NCI-H460 (cell line): ENCODE results near the gene CHST2. TPM values are rescaled to one million over a fixed set of nuclear protein-coding genes. Genes with fewer than 3 reads are reported as not detected.

ENCODE experiments used
- DNase-seq: peaks from one replicate; pipeline ENCODE4 v3.0.0-alpha.2; 2016; ENCODE audit warnings: low read depth; ENCODE audit errors: extremely low read depth
- total RNA-seq: library from RNA; depleted of rRNA; stranded (reverse); fragments of >200 nt; shearing (Covaris generic); gene quantifications from 2 replicates; pipeline ENCODE4 v1.2.3, GENCODE V29; 2014

Gene CHST2
- total RNA-seq, 1 experiment from 2014 or later = 0.40 TPM

DNA sequence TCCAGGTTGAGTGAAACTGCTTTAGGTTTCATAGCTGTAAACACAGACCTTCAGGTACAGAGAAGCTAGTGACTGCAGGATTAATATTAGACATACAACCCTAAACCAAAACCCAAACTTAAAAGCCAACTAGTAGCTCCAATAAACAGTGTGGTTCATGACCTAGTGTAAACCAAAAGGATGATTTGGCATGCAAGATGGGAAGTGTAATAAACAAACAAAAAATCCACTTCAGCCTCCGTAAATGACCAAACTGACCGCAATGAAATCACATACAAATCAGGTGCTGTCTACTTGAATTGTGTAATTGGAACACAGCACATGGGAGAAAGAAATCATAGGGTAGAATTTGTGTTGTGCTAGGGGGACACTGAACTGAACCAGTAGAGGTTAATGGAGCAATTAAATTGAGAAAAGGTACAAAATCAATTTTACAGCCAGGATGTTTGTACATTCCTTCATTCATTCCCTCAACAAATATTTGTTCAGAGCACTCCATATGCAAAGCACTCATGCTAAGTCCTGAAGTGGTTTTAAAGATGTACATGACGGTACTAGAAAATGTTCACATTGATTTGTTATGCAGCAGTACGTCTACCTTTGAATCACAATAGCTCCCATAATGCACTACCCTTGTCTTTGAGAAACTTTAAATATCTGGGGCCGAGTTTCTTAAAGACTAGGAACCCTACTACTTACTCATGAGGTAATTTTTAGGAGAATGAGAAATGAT is 21.4 kb upstream of the CHST2 start:
- no peak for DNase-seq

DNA sequence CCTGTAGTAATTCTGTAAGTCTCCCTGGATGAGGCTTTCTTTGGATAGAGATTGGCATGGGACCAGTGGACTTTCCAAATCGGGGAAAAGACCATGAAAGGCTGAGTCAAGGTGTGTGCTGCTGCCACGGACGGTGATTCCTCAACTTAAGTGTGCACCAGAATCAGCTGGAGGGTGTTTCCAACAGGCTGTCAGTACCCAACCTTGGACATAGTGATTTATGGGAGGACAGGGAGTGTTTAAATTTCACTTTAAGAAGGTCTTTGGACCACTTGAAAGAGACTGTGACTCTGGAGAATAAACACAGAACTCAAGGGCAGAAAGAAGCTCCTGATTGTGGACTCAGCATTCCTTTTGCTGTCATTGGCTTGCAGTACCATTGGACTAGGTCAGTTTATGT is 20.4 kb upstream of the CHST2 start:
- DNase-seq = no peak

DNA sequence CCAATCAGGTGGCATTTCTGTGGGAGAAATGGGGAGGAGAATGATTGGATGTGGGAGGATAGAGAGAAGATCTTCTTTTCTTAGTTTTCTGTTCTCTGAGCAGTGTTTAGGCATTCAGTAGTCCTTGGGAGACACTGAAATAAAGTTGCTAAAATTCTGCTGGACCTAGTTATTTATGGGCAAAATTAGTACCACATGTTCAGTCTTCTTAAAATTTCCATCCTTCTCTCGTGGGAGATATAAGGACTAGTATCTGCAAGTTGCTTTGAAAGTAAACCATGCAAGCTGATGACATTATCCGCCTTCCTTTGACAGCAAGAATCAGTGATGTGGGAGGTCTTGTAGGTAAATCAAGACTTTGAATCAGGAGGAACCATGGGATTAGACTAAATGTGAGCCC is 19.9 kb upstream of the CHST2 start:
- no peak for DNase-seq

DNA sequence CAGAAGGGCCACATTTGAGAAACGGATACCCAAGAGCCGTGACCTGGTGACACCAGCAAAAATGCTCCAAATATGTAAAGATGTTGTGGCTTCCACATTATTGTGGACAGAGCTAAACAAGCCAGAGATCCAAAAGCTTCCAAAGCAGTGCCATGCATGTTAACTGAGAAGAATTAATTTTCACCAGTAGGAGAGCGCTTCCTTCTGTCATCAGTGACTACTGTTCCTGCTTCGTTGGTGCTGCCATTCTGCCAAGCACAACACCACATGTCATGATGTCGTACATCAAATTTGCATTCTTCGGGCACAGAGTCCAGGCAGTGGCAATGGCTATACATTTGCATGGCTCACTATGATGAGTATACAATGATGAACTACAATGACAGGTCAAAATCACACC is 19.1 kb upstream of the CHST2 start:
- no peak for DNase-seq

DNA sequence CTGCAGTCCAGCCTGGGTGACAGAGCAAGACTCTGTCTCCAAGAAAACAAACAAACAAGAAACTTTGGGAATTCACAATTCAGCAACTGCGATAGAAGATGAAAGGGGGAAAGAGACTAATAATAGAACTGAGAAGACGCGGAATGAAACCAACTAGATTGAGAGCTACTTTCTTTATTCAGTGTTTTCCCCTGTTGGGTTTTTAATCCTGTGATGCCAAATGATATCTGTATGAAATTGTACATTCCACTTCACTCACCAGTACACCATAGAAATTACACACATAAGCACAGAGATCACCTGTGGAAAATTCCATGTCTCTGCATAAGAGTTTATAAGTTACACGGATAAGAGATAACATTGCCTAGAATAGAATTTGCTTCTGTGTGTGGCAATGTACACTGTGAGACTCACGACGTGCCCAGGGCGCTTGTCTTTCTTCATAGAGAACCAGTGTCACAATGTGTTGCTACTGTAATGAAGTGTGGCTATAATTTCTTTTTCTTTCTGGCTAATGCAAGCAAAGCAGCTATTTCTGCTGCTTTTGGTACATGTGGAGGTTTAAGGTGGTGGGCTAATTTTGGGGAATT is 17.7 kb upstream of the CHST2 start:
- DNase-seq = no peak

DNA sequence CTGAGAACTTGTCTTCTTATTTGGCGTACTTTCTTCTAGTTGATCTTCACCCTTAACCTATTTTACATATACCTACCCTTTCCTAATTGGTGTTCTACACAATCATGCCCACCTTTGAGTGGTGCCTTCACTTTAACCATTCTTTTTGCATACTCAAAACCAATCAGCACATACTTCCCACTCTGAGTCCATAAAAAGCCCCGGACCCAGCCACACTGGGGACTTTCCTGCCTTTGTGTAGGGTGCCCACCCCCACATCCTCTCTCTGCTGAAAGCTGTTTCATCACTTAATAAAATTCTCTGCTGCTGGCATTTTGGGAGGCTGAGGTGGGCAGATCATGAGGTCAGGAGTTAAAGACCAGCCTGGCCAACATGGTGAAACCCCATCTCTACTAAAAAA is 15.9 kb upstream of the CHST2 start:
- DNase-seq = no peak

DNA sequence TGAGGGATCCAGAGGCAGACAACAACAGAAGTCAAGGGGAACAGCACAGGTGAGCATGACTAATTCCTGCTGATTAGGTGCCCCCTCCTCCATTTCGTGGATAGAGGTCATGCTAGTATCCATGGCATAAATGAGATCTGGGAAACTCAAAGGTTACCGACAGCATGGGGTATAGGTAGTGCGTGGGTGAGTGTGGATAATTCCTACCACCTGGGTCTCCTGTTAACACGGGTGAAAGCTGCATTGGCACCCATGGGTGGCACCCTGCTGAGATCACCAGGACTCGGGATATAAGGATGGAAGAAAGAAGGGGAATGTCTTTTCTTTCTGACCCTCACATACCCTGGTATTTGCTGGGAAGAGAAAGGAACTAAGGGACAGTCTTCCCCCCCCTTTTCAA is 14.4 kb upstream of the CHST2 start:
- DNase-seq = no peak

DNA sequence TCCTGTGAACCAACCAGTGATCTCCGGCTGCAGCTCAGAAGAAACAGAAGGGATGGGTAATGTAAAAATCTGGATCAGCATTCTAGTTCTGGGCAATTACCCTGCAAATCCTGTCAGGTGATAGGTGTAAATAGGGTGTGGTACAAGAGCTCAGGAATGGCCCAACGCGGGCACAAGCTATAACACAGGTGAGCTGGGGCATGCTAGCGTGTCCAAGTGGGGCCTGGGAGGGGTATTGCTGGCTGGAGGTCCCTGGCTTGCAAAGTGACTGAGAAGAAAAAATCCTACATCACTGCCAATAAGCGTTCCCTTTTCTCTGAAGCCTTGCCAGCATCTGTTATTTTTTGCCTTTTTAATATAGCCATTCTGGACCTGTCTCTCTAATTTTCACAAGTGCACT is 9.7 kb upstream of the CHST2 start:
- DNase-seq = no peak

DNA sequence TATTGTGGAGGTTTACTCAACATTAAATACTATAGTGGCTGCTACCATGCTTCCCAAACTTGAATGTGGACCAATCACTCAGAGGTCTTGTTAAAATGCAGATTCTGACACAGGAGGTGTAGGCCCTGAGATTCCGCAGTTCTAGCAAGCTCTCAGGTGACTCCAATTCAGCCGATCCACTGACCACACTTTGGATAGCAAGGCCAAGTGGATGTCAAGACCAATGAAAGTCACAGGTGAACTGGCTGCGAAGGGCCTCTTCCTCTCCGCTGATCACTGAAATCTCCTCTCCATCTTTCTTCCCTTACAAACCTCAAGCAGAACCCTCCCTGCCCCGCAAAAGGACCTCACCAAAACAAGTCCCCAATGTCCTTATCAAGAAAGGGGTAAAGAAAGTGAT is 9.2 kb upstream of the CHST2 start:
- DNase-seq = no peak

DNA sequence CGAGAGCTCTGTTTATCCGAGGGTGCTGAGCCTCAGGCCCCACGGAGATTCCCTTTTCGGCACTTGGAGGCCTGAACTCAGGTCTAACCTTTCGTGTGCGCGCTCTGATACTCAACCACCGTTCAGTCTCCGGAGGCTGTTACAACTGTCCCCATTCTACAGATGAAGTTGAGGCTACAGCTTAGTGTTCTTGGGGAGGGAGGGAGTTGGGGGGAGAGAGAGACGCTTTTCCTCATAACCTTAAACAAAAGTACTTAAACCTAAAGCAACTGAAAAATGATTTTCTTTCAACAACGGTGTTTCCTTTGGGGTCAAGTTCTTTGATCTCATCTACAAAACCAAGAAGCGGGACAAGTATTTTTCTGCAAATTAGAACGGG is 952 bp upstream of the CHST2 start:
- no peak for DNase-seq

DNA sequence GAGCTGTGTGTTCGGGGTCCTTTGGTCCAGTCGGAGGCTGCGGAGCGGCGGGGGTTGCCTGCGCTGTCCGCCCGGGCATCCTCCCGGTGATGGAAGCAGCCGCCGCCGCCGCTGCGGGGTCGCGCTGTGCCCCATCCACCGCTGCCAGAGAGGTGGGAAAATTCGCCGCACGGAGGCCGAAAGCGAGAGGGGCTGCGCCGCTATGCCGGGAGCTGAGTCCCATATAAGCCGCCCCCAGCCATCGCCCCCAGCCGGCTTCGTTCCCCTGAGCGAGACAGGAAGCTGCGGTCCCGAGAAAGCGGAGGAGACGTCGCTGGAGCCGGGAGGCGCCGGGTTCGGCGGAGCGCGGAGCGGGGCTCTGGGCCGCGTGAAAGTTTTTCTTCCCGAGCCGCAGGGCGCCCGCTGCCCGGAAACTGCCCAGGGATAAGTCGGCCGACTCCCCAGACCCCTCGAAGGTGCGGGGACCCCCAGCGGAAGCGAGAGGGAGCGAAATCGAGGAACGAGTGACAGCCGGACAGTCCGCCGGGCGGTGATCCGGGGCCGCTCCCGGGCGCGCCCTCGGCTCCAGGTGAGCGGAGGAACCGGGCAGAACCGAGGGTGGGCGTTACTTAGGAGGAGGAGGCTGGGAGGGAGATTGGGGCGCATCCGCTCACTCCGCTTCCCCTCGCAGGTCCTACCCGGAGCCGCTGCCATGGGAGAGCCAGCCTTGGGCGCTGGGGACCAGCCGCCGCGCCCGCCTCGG is 574 bp downstream of the CHST2 start:
- DNase-seq = no peak

DNA sequence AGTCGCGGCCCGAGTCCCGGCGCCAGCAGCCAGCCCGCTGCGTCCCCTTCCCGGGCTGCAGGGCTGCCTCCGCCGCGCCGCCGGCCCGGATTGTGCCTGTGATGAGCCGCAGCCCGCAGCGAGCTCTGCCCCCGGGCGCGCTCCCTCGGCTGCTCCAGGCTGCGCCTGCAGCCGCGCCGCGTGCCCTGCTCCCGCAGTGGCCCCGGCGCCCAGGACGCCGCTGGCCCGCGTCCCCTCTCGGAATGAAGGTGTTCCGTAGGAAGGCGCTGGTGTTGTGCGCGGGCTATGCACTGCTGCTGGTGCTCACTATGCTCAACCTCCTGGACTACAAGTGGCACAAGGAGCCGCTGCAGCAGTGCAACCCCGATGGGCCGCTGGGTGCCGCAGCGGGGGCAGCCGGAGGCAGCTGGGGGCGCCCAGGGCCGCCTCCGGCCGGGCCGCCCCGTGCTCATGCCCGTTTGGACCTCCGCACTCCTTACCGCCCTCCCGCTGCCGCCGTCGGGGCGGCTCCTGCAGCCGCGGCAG is 1.2 kb downstream of the CHST2 start:
- DNase-seq = no peak

DNA sequence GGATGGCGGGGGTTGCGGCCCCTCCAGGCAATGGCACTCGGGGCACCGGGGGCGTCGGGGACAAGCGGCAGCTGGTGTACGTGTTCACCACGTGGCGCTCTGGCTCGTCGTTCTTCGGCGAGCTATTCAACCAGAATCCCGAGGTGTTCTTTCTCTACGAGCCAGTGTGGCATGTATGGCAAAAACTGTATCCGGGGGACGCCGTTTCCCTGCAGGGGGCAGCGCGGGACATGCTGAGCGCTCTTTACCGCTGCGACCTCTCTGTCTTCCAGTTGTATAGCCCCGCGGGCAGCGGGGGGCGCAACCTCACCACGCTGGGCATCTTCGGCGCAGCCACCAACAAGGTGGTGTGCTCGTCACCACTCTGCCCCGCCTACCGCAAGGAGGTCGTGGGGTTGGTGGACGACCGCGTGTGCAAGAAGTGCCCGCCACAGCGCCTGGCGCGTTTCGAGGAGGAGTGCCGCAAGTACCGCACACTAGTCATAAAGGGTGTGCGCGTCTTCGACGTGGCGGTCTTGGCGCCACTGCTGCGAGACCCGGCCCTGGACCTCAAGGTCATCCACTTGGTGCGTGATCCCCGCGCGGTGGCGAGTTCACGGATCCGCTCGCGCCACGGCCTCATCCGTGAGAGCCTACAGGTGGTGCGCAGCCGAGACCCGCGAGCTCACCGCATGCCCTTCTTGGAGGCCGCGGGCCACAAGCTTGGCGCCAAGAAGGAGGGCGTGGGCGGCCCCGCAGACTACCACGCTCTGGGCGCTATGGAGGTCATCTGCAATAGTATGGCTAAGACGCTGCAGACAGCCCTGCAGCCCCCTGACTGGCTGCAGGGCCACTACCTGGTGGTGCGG is 1.9 kb downstream of the CHST2 start:
- no peak for DNase-seq

DNA sequence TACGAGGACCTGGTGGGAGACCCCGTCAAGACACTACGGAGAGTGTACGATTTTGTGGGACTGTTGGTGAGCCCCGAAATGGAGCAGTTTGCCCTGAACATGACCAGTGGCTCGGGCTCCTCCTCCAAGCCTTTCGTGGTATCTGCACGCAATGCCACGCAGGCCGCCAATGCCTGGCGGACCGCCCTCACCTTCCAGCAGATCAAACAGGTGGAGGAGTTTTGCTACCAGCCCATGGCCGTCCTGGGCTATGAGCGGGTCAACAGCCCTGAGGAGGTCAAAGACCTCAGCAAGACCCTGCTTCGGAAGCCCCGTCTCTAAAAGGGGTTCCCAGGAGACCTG is 2.5 kb downstream of the CHST2 start:
- DNase-seq = no peak

DNA sequence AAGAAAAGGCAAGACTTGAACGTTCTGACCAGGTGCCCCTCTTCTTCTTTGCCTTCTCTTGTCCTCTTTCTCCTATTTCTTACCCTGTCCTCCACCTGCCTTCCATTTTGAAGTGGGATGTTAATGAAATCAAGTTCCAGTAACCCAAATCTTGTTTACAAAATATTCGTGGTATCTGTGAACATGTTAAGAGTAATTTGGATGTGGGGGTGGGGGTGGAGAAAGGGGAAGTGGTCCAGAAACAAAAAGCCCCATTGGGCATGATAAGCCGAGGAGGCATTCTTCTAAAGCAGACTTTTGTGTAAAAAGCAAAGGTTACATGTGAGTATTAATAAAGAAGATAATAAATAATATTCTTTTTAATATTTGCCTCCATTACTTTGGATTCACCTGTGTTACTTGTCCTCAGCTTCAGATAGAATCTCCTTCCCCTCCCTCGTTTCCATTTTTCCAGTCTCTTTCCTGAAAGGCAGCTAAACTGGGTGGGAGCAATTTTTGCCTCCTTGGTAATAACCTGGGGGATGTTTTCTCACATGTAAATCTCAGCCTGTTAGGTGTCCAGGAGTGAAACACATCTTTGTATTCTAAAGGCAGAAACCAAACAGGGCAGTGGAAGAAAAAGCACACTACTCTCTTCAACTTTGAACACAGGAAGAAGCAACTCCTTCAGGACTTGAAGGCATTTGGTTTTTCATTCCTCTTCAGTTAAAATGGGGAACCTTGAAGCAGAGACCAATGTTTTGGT is 3.2 kb downstream of the CHST2 start:
- DNase-seq = no peak

DNA sequence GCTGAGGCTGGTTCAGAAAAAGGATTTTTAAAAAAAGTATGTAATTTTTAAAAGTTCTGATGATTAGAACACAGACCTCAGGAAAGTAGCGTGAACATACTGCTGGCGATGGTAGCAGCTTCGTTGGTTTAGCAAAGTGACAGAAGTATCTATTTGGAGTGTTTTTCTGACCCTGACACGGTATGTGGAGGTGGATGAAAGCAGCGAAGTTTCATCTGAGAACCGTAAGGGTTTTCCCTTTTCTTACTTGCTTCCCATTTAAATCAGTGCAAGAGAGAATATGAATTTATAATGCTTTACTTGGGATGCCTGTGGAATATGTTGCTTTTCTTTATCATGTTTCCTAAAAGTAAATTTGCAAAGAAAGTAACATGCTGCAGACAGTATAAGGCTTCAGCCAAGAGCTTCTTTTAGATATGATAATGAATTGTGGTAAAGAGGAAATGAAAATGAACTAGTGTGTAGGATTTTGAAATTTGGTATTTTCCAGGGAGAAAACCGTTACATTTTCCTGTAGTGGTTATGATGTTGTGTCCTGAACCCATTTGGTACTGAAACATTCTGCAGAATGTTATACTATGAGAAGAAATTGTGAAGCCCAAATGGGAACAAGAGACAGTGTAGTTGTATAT is 3.9 kb downstream of the CHST2 start:
- DNase-seq = no peak

DNA sequence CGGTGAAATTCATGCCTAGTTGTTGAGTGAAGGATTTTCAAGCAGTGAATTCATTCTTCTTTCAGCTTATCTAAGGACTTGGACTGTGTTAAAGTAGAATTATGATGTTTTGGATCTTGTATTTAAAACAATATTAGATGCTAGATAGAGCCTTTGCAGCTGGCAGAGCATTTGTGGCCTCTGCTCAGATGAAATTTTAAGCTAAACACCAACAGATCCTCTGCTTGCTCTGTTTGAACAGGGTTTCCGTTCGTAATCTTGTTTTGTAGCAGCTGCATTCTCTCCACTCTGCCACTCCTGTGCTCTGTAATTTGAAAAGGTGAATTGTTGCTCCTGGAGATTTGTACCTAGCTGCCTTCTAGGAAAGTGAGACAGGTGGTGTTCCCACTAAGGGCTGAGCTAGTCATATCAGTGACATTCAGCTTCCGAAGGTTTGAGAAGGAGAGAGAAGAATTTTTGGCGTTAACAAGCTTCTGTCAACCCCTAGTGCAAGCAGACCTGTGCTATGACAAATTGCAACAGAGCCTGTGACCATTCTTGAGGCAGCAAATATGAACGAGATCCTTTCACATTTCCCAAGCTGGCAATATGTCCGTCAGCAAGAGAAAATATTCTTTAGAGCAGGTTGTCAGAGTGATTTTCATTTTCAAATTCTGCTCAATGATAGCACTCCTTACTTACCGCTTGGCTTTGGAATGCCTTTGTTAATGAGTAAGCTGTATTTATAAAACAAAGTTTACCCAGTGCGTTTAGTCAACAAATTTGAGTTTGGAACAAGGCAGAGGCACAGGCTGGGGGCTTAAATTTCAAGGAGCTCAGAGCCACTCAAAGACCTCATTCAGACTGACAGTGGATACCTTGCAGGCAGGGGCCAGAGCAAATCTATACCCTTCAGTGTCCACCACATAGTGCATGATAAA is 5.3 kb downstream of the CHST2 start:
- DNase-seq = no peak

DNA sequence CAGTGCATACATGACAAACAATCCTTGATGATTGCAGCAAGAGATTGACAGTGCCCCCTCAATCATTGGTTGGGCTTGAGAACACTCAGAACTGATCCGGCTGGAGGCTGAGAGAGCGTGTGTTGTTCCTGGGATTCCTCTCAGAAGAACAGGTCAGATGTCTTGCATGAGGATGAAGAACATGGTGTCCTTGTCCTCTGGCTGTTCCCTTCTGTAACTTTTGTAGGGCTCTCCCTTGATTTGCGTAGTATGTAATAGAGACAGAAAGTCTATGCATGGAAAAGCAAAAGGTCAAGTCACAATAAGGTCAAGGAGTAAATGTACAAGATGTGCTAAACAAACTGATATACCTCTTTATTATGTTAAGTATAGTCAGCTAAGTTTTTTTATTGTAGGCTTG is 8.2 kb downstream of the CHST2 start:
- DNase-seq = no peak
